Thyroid gland (tissue), 4 donors: ENCODE data around the gene GTPBP2.

ENCODE experiments used
- POLR2A ChIP-seq, 2 donors: fragments of 450-650 bp; IDR thresholded peaks; one replicate each; pipeline ENCODE4 v1.6.1; 2017; ENCODE audit warnings: antibody characterized with exemption in 2 of 2, mild to moderate bottlenecking in 2 of 2, moderate library complexity in 1 of 2
- TF ChIP-seq, protein P1 (sequence below), 6 experiments: fragments of 200-600 bp in 3 of 6; fragments of 450-650 bp in 3 of 6; sonication (generic) in 3 of 6; IDR thresholded peaks; one replicate each; pipeline ENCODE4 v1.5.1; 2016 to 2019; ENCODE audit warnings: antibody characterized with exemption in 6 of 6, mild to moderate bottlenecking in 2 of 6, inconsistent platforms in 1 of 6, moderate library complexity in 1 of 6

DNA sequence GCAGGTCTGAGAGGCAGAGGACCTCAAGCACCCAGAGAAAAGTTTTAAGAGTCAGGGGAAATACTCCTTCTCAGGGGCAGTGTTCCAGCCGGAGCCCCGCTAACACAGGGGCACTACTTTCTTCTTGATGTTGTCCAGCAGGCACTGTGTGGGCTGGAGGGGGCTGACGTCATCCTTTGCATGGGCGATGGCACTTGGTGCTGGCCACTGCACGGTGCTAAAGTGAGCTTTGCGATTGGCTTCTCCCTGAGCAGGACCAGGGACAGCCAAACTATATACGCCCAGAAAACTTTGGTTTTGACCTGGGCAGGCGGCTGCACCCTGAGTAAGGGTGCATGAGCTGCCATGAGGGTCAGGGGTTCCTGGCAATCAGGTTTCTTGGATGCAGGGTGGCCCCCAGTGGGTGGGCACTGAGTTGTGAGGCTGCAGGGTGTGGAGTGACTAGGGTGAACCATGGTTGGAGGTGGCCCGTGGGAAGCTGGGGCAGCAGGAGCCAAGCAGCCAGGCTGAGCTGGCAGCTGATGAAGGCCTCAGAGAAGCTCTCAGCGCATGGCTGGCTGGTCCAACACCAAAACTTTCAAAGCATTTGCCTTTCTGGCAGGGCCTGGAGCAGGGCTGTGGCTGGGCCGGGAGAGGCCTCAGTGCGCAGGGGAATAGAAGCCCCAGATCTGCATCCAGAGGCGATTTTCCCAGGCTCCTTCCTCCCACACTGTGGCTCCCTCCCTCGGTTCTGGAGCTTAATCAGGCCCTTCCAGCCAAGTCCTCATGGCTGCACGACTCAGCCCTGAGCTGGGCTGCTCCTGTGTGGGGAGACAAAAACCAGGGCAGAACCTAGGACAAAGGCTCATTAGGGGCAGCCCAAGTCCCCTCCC lies 40.2 kb upstream of the GTPBP2 start:
- TF ChIP-seq, protein P1, sequence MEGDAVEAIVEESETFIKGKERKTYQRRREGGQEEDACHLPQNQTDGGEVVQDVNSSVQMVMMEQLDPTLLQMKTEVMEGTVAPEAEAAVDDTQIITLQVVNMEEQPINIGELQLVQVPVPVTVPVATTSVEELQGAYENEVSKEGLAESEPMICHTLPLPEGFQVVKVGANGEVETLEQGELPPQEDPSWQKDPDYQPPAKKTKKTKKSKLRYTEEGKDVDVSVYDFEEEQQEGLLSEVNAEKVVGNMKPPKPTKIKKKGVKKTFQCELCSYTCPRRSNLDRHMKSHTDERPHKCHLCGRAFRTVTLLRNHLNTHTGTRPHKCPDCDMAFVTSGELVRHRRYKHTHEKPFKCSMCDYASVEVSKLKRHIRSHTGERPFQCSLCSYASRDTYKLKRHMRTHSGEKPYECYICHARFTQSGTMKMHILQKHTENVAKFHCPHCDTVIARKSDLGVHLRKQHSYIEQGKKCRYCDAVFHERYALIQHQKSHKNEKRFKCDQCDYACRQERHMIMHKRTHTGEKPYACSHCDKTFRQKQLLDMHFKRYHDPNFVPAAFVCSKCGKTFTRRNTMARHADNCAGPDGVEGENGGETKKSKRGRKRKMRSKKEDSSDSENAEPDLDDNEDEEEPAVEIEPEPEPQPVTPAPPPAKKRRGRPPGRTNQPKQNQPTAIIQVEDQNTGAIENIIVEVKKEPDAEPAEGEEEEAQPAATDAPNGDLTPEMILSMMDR (IDR thresholded peaks at IDR 0.05), result no peak
- no peak for TF ChIP-seq POLR2A (IDR thresholded peaks at IDR 0.05)
